Adrenal gland (tissue), 12 donors: Measurements from ENCODE around the gene FAM78A. TPM values are rescaled to one million over a fixed set of nuclear protein-coding genes. Genes with fewer than 3 reads are reported as not detected.

Experiments used
- DNase-seq, 7 donors: peaks; one replicate each; pipeline ENCODE4 v3.0.0-alpha.2; 2019 to 2020
- H3K27ac ChIP-seq, 5 donors: fragments of 200-600 bp; sonication (generic) in 4 of 5; 1 replicate in 3 of 5; 2 replicates in 2 of 5; pipeline versions ENCODE4 v1.5.1 to v1.8.0; 2016 to 2020; ENCODE audit warnings: mild to moderate bottlenecking in 1 of 5
- H3K27me3 ChIP-seq: fragments of 200-600 bp; 2 replicates; pipeline ENCODE4 v1.8.0; 2021
- H3K36me3 ChIP-seq, 2 donors: fragments of 200-600 bp; replicated peaks in 1 of 2; 1 replicate in 1 of 2; 2 replicates in 1 of 2; pipeline versions ENCODE4 v1.5.1 to v1.8.0; 2018 to 2022
- H3K4me1 ChIP-seq, 2 donors: fragments of 200-600 bp; replicated peaks in 1 of 2; 1 replicate in 1 of 2; 2 replicates in 1 of 2; pipeline versions ENCODE4 v1.5.1 to v1.8.0; 2018 to 2021
- H3K4me3 ChIP-seq, 4 donors: fragments of 200-600 bp; sonication (generic) in 3 of 4; one replicate each; pipeline ENCODE4 v1.5.1; 2016 to 2018
- H3K9me3 ChIP-seq, 3 donors: fragments of 200-600 bp; sonication (generic) in 1 of 3; replicated peaks in 1 of 3; 1 replicate in 2 of 3; 2 replicates in 1 of 3; pipeline versions ENCODE4 v1.5.1 to v1.8.0; 2016 to 2021
- CTCF ChIP-seq, 6 experiments: fragments of 450-650 bp in 4 of 6; fragments of 200-600 bp in 2 of 6; sonication (generic) in 1 of 6; IDR thresholded peaks; 1 replicate in 5 of 6; 2 replicates in 1 of 6; pipeline versions ENCODE4 v1.5.1 to v1.8.0; 2016 to 2021; ENCODE audit warnings: antibody characterized with exemption in 6 of 6, mild to moderate bottlenecking in 2 of 6, moderate library complexity in 1 of 6
- POLR2A ChIP-seq, 2 donors: fragments of 450-650 bp; IDR thresholded peaks; one replicate each; pipeline ENCODE4 v1.6.1; 2017; ENCODE audit warnings: antibody characterized with exemption in 2 of 2, mild to moderate bottlenecking in 2 of 2, moderate library complexity in 1 of 2
- whole genome bisulfite sequencing, 4 donors: extraction: QIAGEN DNeasy Blood & Tissue Kit in 2 of 4; methylation state at CpG; one replicate each; pipeline versions ENCODE4 v1.1.5 to v1.1.7; 2013 to 2017; 5-methylcytosine and 5-hydroxymethylcytosine counted together
- intact Hi-C, 2 donors: fragments of 100-400 bp; cut with DNase I; formaldehyde crosslinking; loops; one replicate each; pipeline versions ENCODE4 v1.14.1 to v1.15.0; 2022 to 2023
- polyA plus RNA-seq, 3 donors: library from polyadenylated mRNA; stranded (reverse); fragments of 200-250 nt in 2 of 3; fragments of 350-450 nt in 1 of 3; fragmentation: Illumina TruSeq in 1 of 3; extraction: RNeasy Lipid Tissue Mini Kit (QIAGEN cat#74804) in 1 of 3; gene quantifications; one replicate each; pipeline ENCODE4 v1.2.3, GENCODE V29; 2013 to 2014
- total RNA-seq, 9 donors: library from RNA; depleted of rRNA in 4 of 9; stranded (reverse); fragments of >200 nt in 4 of 9; fragments of 120-200 nt in 1 of 9; fragmentation: NEBNext Ultra II Directional in 1 of 9; extraction: Animal tissue kit (Norgen Biotek cat#: 25700) in 1 of 9; gene quantifications; one replicate each; pipeline versions ENCODE4 v1.1.0 to v1.2.4, GENCODE V29; 2013 to 2023
- donor health status: healthy with polysubstance abuse.
- donor health status: Bipolar disorder and iron deficiency.
- donor health status: DM: yes; HTN: yes; CAD: no.
- donor health status: DM: no; HTN: no; CAD: no.
- donor health status: DM: no; HTN: no; CAD: no.
- donor health status: DM: yes; HTN: yes; CAD: no.

The FAM78A gene
- total and polyA plus RNA-seq, 12 donors: 1.1 to 11.7 (median 6.5) TPM

DNA sequence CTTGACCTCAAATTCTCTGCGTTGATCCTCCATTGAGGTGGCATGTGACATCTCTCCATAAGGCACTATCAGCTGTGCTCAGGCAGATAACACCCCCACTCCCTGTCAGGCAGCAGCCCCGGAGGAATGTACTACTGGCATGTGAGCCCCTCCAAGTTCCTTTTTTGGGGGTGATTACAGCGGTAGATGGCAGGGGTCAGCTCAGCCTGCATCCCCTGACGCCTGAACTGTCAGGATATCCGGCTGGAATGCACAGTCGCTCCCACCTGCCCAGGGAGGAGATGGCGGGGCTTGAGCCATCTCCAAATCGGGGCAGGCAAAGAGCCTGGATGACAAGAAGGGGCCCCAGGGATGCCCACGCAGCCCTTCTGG lies 40.8 kb downstream of the FAM78A start:
- no peak for DNase-seq
- TF ChIP-seq CTCF (IDR thresholded peaks at IDR 0.05): no peak
- TF ChIP-seq POLR2A (IDR thresholded peaks at IDR 0.05): no peak
- Histone ChIP-seq H3K36me3 (peaks cover 0 to 50% of the 10 kb centered on the region in 2 donors), H3K27me3 (no peaks in the 10 kb centered on the region), H3K9me3 (no peaks in the 10 kb centered on the region), H3K4me1 (peaks cover 0 to 8% of the 10 kb centered on the region in 2 donors), H3K4me3 (no peak overlapping the region), H3K27ac (no peak overlapping the region)
- intact Hi-C loops: no loop called here
- WGBS, 4 donors: 48 to 84% (median 66%) methylated on average over 2 to 9 of the region's 9 CpGs

GRCh38 chr9:131234799-131235479 lies 41.4 kb downstream of the FAM78A start:
- H3K27ac ChIP-seq: no peak overlapping the region
- H3K9me3 ChIP-seq: no peaks in the 10 kb centered on the region
- H3K36me3 ChIP-seq: peaks cover 0 to 56% of the 10 kb centered on the region in 2 donors
- intact Hi-C loops: no loop called here
- H3K4me1 ChIP-seq: peaks cover 0 to 8% of the 10 kb centered on the region in 2 donors
- H3K27me3 ChIP-seq: no peaks in the 10 kb centered on the region
- WGBS, 4 donors: 89 to 94% (median 91%) methylated on average over 16 of the region's 16 CpGs
- no peak for DNase-seq
- no peak for TF ChIP-seq CTCF (IDR thresholded peaks at IDR 0.05)
- TF ChIP-seq POLR2A (IDR thresholded peaks at IDR 0.05): no peak
- no peak overlapping the region for H3K4me3 ChIP-seq

GRCh38 chr9:131233995-131234394 lies 42.3 kb downstream of the FAM78A start:
- no peak for DNase-seq
- 89 to 96% (median 92%) methylated on average over 5 to 9 of the region's 9 CpGs for WGBS, 4 donors
- peaks cover 0 to 8% of the 10 kb centered on the region in 2 donors for H3K4me1 ChIP-seq
- H3K36me3 ChIP-seq: peaks cover 0 to 63% of the 10 kb centered on the region in 2 donors
- intact Hi-C loops: no loop called here
- no peak overlapping the region for H3K4me3 ChIP-seq
- no peak overlapping the region for H3K27ac ChIP-seq
- no peaks in the 10 kb centered on the region for H3K27me3 ChIP-seq
- no peaks in the 10 kb centered on the region for H3K9me3 ChIP-seq
- TF ChIP-seq POLR2A (IDR thresholded peaks at IDR 0.05) (no peak), CTCF (IDR thresholded peaks at IDR 0.05) (no peak)

- intact Hi-C loops: no loop called here
- no peaks in the 10 kb centered on the region for H3K9me3 ChIP-seq
Measured at GRCh38 chr9:131233556-131233955, 42.8 kb downstream of the FAM78A start.

More at GRCh38 chr9:131233556-131233955, 42.8 kb downstream of the FAM78A start:
- Histone ChIP-seq H3K4me1 (peaks cover 0 to 8% of the 10 kb centered on the region in 2 donors), H3K36me3 (peaks cover 0 to 63% of the 10 kb centered on the region in 2 donors), H3K4me3 (no peak overlapping the region), H3K27me3 (no peaks in the 10 kb centered on the region), H3K27ac (no peak overlapping the region)
- WGBS, 4 donors: 88 to 95% (median 91%) methylated on average over 11 of the region's 11 CpGs
- no peak for DNase-seq
- TF ChIP-seq POLR2A (IDR thresholded peaks at IDR 0.05) (no peak), CTCF (IDR thresholded peaks at IDR 0.05) (no peak)
